OCI-LY1 (cell line): ENCODE data around the gene UTP4.

Experiments
- EZH2 ChIP-seq: fragments of 200-600 bp; sonication (generic), shearing (Covaris generic); IDR thresholded peaks from 2 replicates; pipeline ENCODE4 v1.8.0; 2017; ENCODE audit warnings: borderline replicate concordance, mixed run types, mild to moderate bottlenecking, antibody characterized with exemption, low read length, moderate library complexity, mixed read lengths
- TF ChIP-seq, protein P1 (sequence below): fragments of 200-600 bp; sonication (generic), shearing (Covaris generic); IDR thresholded peaks from 2 replicates; pipeline ENCODE4 v1.5.1; 2017; ENCODE audit warnings: mild to moderate bottlenecking, antibody characterized with exemption, low read length, moderate library complexity, mixed read lengths

DNA sequence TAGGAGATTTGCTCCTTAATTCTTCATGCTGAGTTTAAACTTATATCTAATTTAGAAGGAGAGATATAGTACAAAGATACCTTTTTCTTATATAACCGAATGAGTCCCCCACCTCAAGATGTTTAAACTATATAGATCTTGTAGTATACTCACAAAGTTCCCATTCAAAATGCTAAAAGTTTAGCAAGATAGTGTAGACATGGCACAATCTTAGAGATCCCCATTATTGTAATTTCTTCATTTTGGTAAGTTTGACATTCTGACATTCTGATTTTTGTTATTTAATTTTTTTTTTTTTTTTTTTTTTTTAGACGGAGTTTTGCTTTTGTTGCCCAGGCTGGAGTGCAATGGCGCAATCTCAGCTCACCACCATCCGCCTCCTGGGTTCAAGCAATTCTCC lies 77.3 kb downstream of the UTP4 start:
- TF ChIP-seq, protein P1, sequence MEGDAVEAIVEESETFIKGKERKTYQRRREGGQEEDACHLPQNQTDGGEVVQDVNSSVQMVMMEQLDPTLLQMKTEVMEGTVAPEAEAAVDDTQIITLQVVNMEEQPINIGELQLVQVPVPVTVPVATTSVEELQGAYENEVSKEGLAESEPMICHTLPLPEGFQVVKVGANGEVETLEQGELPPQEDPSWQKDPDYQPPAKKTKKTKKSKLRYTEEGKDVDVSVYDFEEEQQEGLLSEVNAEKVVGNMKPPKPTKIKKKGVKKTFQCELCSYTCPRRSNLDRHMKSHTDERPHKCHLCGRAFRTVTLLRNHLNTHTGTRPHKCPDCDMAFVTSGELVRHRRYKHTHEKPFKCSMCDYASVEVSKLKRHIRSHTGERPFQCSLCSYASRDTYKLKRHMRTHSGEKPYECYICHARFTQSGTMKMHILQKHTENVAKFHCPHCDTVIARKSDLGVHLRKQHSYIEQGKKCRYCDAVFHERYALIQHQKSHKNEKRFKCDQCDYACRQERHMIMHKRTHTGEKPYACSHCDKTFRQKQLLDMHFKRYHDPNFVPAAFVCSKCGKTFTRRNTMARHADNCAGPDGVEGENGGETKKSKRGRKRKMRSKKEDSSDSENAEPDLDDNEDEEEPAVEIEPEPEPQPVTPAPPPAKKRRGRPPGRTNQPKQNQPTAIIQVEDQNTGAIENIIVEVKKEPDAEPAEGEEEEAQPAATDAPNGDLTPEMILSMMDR = no peak
- TF ChIP-seq EZH2 = no peak
